Measurements from ENCODE around the gene OPCML.

The OPCML gene

DNA sequence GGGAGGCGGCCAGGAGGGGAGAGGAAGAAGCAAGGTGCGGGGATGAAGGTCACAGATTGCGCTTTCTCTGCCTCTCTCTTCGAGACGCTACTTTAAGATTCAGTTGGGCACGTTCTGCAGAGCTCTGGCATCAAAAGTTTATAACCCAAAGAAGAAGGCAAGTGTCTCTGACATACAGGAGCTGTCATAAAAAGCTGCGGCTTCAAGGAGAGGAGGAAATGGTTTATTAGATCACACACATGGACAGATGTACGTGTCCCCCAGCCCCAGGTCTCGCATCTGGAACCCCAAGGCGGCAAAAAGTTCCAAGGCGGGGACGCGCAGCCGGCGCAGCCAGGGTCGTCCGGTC is 589.0 kb downstream of the OPCML start:
- no peak overlapping the region for H3K27ac ChIP-seq
- no peak for TF ChIP-seq ZFX (IDR thresholded peaks at IDR 0.05; ENCODE audit: borderline replicate concordance)
- TF ChIP-seq, protein P1, sequence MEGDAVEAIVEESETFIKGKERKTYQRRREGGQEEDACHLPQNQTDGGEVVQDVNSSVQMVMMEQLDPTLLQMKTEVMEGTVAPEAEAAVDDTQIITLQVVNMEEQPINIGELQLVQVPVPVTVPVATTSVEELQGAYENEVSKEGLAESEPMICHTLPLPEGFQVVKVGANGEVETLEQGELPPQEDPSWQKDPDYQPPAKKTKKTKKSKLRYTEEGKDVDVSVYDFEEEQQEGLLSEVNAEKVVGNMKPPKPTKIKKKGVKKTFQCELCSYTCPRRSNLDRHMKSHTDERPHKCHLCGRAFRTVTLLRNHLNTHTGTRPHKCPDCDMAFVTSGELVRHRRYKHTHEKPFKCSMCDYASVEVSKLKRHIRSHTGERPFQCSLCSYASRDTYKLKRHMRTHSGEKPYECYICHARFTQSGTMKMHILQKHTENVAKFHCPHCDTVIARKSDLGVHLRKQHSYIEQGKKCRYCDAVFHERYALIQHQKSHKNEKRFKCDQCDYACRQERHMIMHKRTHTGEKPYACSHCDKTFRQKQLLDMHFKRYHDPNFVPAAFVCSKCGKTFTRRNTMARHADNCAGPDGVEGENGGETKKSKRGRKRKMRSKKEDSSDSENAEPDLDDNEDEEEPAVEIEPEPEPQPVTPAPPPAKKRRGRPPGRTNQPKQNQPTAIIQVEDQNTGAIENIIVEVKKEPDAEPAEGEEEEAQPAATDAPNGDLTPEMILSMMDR (IDR thresholded peaks at IDR 0.05), result no peak

DNA sequence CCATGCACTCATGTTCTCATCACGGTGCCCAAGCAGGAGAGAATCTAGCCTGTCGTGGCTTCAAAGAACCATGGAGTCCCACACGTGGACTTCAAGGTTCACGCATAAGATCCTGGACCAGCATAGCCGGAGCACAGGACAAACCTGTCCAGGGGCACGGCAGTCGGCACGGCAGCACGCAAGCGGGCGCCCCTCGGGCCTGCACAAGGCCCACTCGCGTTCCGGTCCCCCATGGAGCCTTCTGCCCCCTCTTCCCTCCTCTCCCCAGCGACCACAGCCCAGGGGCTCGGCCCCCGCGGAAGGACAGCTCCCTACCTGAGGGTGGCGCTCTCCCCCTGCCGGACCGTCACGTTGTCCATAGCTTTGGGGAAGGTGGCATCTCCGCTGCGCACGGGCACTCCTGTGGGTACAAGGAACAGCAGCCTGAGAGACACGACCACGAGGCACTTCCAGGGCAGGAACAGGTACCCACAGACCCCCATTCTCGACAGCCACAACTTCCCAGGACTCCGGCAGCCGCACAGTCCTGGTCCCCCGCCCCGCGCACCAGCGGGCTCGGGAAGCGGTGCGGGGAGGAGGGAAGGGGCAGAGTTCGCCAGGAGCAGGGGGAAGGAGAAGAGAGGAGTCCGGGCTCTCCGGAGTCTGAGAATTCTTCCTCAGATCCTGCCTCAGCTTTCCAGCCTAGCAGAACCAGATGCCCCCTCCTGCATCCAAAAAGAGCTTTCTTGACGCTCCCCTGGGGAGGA is 589.5 kb downstream of the OPCML start:
- H3K27ac ChIP-seq, result no peak overlapping the region
- TF ChIP-seq, protein P1 (IDR thresholded peaks at IDR 0.05), result peak; percentile 33
- no peak for TF ChIP-seq ZFX (IDR thresholded peaks at IDR 0.05; ENCODE audit: borderline replicate concordance)

DNA sequence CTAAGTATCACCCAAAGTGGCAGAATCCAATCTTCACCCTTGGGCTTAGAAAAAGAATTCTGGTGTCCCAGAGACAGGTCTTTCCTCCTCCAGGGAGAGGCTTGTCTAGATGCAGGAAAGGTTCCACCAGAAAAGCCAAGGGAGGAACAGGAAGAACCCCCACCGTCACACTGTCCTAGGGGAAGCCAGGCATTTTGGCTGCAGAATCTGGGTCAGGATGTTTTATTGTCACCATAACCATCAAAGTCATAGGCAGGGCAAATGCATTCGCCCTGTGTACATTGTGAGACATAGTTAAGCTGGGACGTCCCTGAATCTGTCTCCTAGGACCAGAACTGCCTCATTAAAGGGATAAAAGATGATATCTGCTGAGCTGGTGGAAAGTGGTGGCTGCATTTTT is 590.5 kb downstream of the OPCML start:
- H3K27ac ChIP-seq, result no peak overlapping the region
- TF ChIP-seq, protein P1 (IDR thresholded peaks at IDR 0.05), result no peak
- no peak for TF ChIP-seq ZFX (IDR thresholded peaks at IDR 0.05; ENCODE audit: borderline replicate concordance)

DNA sequence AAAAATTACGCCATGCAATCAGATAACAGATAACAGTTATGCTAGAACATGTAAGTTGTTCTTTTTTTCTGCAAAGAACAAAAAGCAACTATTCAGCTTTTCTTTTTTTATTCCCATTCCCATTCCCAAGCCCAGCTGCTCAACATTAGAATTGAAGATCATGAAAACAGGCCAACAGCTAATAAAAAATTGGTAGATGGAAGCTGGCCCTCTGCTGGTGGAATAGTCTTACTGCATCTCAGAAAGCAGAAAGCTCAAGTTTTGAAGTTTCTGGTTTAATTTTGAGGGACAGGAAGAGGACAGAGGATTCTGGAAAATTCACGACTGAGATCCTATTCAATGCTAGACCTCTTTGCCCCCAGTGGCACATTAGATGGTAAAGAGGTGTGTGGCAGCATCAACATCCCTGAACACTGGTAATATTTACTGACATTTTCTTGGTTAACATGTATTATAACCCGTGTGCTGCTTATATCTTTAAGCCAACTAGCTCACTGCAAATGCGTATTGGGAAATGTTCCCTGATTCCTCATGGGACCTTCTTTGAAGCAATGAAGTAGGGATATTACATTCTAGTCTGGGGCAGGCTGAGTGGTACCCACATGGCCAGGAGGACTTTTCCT is 591.2 kb downstream of the OPCML start:
- no peak overlapping the region for H3K27ac ChIP-seq
- TF ChIP-seq, protein P1 (IDR thresholded peaks at IDR 0.05), result peak; percentile 89
- no peak for TF ChIP-seq ZFX (IDR thresholded peaks at IDR 0.05; ENCODE audit: borderline replicate concordance)

DNA sequence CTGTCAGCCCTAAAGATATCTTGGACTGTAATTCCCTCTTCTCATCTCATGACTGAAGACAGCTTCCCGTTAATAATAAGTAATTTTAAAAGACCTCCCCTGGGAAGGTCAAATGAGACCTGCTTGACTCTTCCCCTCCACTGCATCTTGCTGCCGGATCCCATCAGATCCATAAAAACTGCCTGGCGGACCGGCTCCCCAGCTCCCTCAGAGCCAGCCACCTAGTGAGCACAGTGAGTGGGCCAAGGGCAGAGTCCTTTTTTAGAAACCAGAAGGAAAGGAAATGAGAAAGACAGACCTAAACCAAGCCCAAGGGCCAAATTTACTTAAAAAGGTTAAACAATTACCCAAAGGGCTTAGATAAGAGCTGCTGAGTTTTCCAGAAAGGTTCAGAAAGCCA is 595.3 kb downstream of the OPCML start:
- TF ChIP-seq, protein P1 (IDR thresholded peaks at IDR 0.05), result no peak
- no peak for TF ChIP-seq ZFX (IDR thresholded peaks at IDR 0.05; ENCODE audit: borderline replicate concordance)

DNA sequence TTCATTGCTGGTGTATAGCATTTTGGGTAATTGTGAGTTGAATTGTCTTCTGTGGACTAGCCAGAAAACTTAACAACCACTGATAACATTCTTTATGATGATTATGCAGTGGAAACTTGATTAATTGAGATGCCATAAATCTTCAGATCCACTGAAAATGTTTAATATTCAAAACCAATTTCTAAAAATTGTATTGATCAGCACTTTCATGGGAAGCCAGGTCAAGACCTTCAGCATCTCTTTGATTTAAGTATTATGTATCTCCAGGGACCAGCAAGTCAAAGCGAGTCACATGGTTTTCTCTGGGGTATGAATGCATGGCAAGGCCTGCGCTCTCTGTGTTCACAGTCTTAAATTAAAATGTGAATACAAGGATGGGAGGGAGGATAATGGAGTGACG is 596.9 kb downstream of the OPCML start:
- no peak overlapping the region for H3K27ac ChIP-seq
- TF ChIP-seq, protein P1 (IDR thresholded peaks at IDR 0.05), result no peak
- no peak for TF ChIP-seq ZFX (IDR thresholded peaks at IDR 0.05; ENCODE audit: borderline replicate concordance)

More for the DNA sequence above, 595.3 kb downstream of the OPCML start:
- H3K27ac ChIP-seq, result no peak overlapping the region

DNA sequence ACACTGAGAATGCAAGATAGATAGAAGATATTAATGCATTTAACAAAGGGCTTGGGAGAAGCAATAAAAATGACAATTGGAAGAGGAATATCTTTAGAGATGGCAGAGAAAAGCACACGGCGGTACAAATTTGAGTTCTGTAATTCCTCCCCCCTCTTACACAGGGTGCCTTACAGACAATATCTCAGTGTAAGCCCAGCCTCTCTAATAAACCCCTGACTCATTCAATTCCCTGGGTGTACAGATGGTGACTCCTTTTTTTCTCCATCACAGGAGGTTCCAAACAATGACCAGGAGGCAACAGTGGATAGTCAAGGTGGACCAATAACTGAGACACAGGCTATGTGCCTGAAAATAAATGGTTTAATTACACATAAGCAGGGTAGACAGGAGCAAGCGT is 598.6 kb downstream of the OPCML start:
- H3K27ac ChIP-seq, result no peak overlapping the region
- no peak for TF ChIP-seq ZFX (IDR thresholded peaks at IDR 0.05; ENCODE audit: borderline replicate concordance)
- TF ChIP-seq, protein P1 (IDR thresholded peaks at IDR 0.05), result no peak
